Esophagus (tissue), 2 donors: Measurements from ENCODE around the gene ZNF573. TPM values are rescaled to one million over a fixed set of nuclear protein-coding genes. Genes with fewer than 3 reads are reported as not detected.
"Not testable (repeated sequence)": the region's sequence is repeated elsewhere in the genome, so short reads cannot be mapped to it uniquely, and the experiment has no call there.

Source experiments
- H3K27ac ChIP-seq, 2 donors: one replicate each; pipeline ENCODE4 v1.5.1; 2013; ENCODE audit warnings: low read depth in 2 of 2, mild to moderate bottlenecking in 2 of 2, inconsistent platforms in 1 of 2, low read length in 1 of 2, moderate library complexity in 1 of 2
- H3K27me3 ChIP-seq, 2 donors: one replicate each; pipeline ENCODE4 v1.6.1; 2013; ENCODE audit warnings: low read length in 2 of 2, control low read depth in 1 of 2, mild to moderate bottlenecking in 1 of 2; ENCODE audit not compliant: insufficient read depth in 2 of 2, control insufficient read depth in 1 of 2
- H3K36me3 ChIP-seq, 2 donors: one replicate each; pipeline ENCODE4 v1.6.1; 2013; ENCODE audit warnings: low read length in 1 of 2; ENCODE audit not compliant: control insufficient read depth in 2 of 2, insufficient read depth in 2 of 2
- H3K4me1 ChIP-seq, 2 donors: one replicate each; pipeline ENCODE4 v1.6.1; 2013; ENCODE audit warnings: low read length in 1 of 2; ENCODE audit not compliant: control insufficient read depth in 2 of 2, insufficient read depth in 2 of 2
- H3K4me3 ChIP-seq, 2 donors: one replicate each; pipeline ENCODE4 v1.5.1; 2013; ENCODE audit warnings: low read length in 2 of 2, mild to moderate bottlenecking in 2 of 2, low read depth in 1 of 2, moderate library complexity in 1 of 2
- H3K9me3 ChIP-seq, 2 donors: one replicate each; pipeline ENCODE4 v1.6.1; 2013; ENCODE audit warnings: mild to moderate bottlenecking in 2 of 2, low read depth in 1 of 2, low read length in 1 of 2, moderate library complexity in 1 of 2; ENCODE audit not compliant: control insufficient read depth in 2 of 2, insufficient read depth in 1 of 2
- WGBS, 2 donors: extraction: QIAGEN DNeasy Blood & Tissue Kit; methylation state at CpG; one replicate each; pipeline ENCODE4 v1.1.7; 2013; 5-methylcytosine and 5-hydroxymethylcytosine counted together
- polyA plus RNA-seq, 2 donors: library from polyadenylated mRNA; stranded (reverse); fragments of 200-250 nt; gene quantifications; one replicate each; pipeline ENCODE4 v1.2.3, GENCODE V29; 2013
- donor health status: healthy with polysubstance abuse.
- donor health status: Bipolar disorder and iron deficiency.

ZNF573 gene
- polyA plus RNA-seq, 2 donors, result 0.60 to 1.2 TPM

GRCh38 chr19:37770985-37771384 is 8.4 kb downstream of the ZNF573 start:
- 100% methylated on average over 1 of the region's 1 CpG for WGBS, 2 donors
- no peaks in the 10 kb centered on the region for H3K9me3 ChIP-seq

GRCh38 chr19:37763488-37763887 is 15.9 kb downstream of the ZNF573 start:
- Histone ChIP-seq H3K4me1 (no peaks in the 10 kb centered on the region), H3K27me3 (no peaks in the 10 kb centered on the region), H3K27ac (peak overlapping the region in 1 of 2 donors; percentile 42), H3K9me3 (no peaks in the 10 kb centered on the region), H3K4me3 (no peak overlapping the region), H3K36me3 (peaks cover 0 to 2% of the 10 kb centered on the region in 2 donors)
- 82 to 83% methylated on average over 1 of the region's 1 CpG for WGBS, 2 donors

More at GRCh38 chr19:37770985-37771384, 8.4 kb downstream of the ZNF573 start:
- no peak overlapping the region for H3K4me3 ChIP-seq
- no peak overlapping the region for H3K27ac ChIP-seq
- H3K4me1 ChIP-seq, result no peaks in the 10 kb centered on the region
- no peaks in the 10 kb centered on the region for H3K27me3 ChIP-seq
- peaks cover 2 to 5% of the 10 kb centered on the region in 2 donors for H3K36me3 ChIP-seq

GRCh38 chr19:37757683-37758082 is 21.7 kb downstream of the ZNF573 start:
- H3K27ac ChIP-seq, H3K9me3 ChIP-seq, H3K27me3 ChIP-seq, H3K4me3 ChIP-seq, H3K4me1 ChIP-seq, H3K36me3 ChIP-seq: not testable (repeated sequence)
- WGBS, 2 donors, result 98 to 99% methylated on average over 3 to 4 of the region's 4 CpGs

GRCh38 chr19:37738371-37738770 is 41.0 kb downstream of the ZNF573 start:
- Histone ChIP-seq H3K4me1 (no peaks in the 10 kb centered on the region), H3K27ac (no peak overlapping the region), H3K27me3 (no peaks in the 10 kb centered on the region), H3K9me3 (peaks cover 6 to 8% of the 10 kb centered on the region in 2 donors), H3K36me3 (peaks cover 4 to 6% of the 10 kb centered on the region in 2 donors), H3K4me3 (no peak overlapping the region)
- 77 to 86% methylated on average over 5 of the region's 5 CpGs for WGBS, 2 donors

GRCh38 chr19:37725181-37725580 is 54.2 kb downstream of the ZNF573 start:
- WGBS, 2 donors, result 84 to 86% methylated on average over 2 of the region's 2 CpGs
- H3K27ac ChIP-seq, result no peak overlapping the region
- H3K9me3 ChIP-seq, result peaks cover 0 to 3% of the 10 kb centered on the region in 2 donors
- H3K27me3 ChIP-seq, result no peaks in the 10 kb centered on the region
- no peaks in the 10 kb centered on the region for H3K4me1 ChIP-seq
- no peaks in the 10 kb centered on the region for H3K36me3 ChIP-seq
- H3K4me3 ChIP-seq, result no peak overlapping the region

- H3K27ac ChIP-seq, result peak overlapping the region in 1 of 2 donors; percentile 74
- 7 to 8% methylated on average over 8 of the region's 8 CpGs for WGBS, 2 donors
- no peaks in the 10 kb centered on the region for H3K36me3 ChIP-seq
- H3K27me3 ChIP-seq, result no peaks in the 10 kb centered on the region
- H3K4me3 ChIP-seq, result peak overlapping the region; percentile 69 to 86
- no peaks in the 10 kb centered on the region for H3K4me1 ChIP-seq
- H3K9me3 ChIP-seq, result peaks cover 0 to 4% of the 10 kb centered on the region in 2 donors
These were observed 59.5 kb downstream of the ZNF573 start for GRCh38 chr19:37719927-37720265.

DNA sequence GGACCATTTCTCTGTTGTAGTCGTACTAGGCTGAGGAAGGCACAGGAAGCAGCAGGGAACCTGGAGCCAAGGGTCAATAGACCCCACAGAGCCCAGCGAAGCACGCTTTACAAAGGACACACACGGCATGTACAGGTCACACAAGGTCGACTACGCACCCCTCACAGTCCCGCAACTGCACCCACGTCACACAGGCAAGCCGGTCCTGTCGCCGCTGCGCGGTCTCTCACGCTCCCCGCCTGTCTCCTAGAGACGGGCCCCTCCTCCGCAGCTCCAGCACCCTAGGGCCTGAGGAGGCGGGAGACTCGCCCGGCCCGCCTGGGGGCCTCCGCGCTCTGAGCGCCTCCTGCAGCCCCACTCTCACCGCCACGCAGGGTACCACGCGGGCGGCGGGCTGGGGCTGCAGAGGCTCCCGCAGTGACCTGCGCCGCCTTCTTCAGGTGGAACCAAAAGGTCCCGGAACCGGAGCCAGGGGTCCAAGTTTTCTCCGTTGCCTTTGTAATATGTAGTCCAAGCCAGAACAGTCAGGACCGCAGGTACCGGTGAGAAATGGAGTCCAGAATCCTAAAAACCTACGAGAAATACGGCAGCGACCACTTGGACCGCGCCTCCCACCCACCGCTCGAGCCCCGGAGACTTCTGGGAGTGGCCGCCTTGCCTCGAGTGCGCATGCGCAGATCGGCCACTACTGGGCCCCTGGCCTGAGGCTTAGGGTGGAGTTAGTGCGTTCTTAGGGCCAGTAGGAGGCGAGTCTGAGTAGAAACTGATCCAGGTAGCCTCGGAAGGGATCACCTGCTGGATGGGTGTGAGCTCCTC is 60.1 kb downstream of the ZNF573 start, which contains the start of gene ZNF607:
ZNF607 (minus strand) TSS at position 651 of the 816 bp plus-strand sequence. CDS start 8,143 bp downstream, outside the sequence.
- no peaks in the 10 kb centered on the region for H3K4me1 ChIP-seq
- no peaks in the 10 kb centered on the region for H3K27me3 ChIP-seq
- peaks cover 0 to 4% of the 10 kb centered on the region in 2 donors for H3K9me3 ChIP-seq
- peak within 1 kb of the TSS; percentile 74 to 75 for H3K27ac ChIP-seq
- no peaks in the 10 kb centered on the region for H3K36me3 ChIP-seq
- WGBS, 2 donors, result 1% methylated on average over 53 to 54 of the region's 54 CpGs
- H3K4me3 ChIP-seq, result peak within 1 kb of the TSS; percentile 69 to 86

GRCh38 chr19:37718304-37718703 is 61.1 kb downstream of the ZNF573 start:
- Histone ChIP-seq H3K4me3 (peak overlapping the region in 1 of 2 donors; percentile 69), H3K9me3 (peaks cover 0 to 4% of the 10 kb centered on the region in 2 donors), H3K27ac (peak overlapping the region in 1 of 2 donors; percentile 22), H3K36me3 (no peaks in the 10 kb centered on the region), H3K27me3 (no peaks in the 10 kb centered on the region), H3K4me1 (no peaks in the 10 kb centered on the region)
- 45 to 50% methylated on average over 10 of the region's 10 CpGs for WGBS, 2 donors

DNA sequence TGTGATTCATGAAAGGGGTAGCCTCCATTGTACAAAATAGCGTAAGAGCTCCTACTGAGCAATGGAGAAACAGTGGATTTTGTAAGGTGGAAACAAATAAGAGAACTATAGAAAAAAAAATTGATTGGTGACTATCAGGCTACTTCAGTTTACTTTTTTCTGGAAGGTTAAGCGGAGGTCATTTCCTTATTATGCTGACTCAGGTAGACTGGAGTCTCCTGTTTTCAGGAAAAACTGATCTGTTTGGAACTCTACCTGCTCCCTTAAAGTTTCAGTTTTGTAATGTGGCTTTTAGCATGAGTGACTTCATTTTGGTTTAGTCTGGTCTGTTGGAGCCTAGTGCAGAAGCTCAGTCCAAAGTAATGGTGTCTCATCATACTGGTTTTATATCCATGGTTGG is 63.2 kb downstream of the ZNF573 start:
- no peak overlapping the region for H3K27ac ChIP-seq
- H3K4me1 ChIP-seq, result no peaks in the 10 kb centered on the region
- WGBS, 2 donors, result 95 to 98% methylated on average over 2 of the region's 2 CpGs
- peaks cover 0 to 4% of the 10 kb centered on the region in 2 donors for H3K9me3 ChIP-seq
- H3K27me3 ChIP-seq, result no peaks in the 10 kb centered on the region
- H3K4me3 ChIP-seq, result no peak overlapping the region
- peaks cover 0 to 3% of the 10 kb centered on the region in 2 donors for H3K36me3 ChIP-seq
